H1 (cell line): Measurements from ENCODE around the gene WDR64. TPM values are rescaled to one million over a fixed set of nuclear protein-coding genes. Genes with fewer than 3 reads are reported as not detected.

Experiments used
- JUN ChIP-seq: IDR thresholded peaks from 2 replicates; pipeline ENCODE4 v1.6.1; 2011; ENCODE audit warnings: low read depth, mild to moderate bottlenecking, improper control_type of control experiment, low read length
- polyA plus RNA-seq, 7 experiments: library from polyadenylated mRNA; depleted of rRNA in 3 of 7; stranded (reverse) in 5 of 7; unstranded in 2 of 7; fragments of >200 nt in 5 of 7; fragments of 200-250 nt in 2 of 7; gene quantifications; 1 replicate in 5 of 7; 2 replicates in 1 of 7; 4 replicates in 1 of 7; pipeline versions ENCODE4 v1.2.1 to v1.2.3, GENCODE V29; 2011 to 2013; ENCODE audit warnings: missing spikeins in 2 of 7, mixed read lengths in 2 of 7
- total RNA-seq: library from RNA; stranded (reverse); fragmentation: NEBNext Ultra II Directional; extraction: Animal tissue kit (Norgen Biotek cat#: 25700); gene quantifications from 2 replicates; pipeline ENCODE4 v1.2.1, GENCODE V29; 2021

Gene WDR64
- total and polyA plus RNA-seq, 2 of the 8 experiments (the other 6 are each of a cell fraction or from before 2014, with no cell fraction given), result 0.02 TPM; not detected in 1

DNA sequence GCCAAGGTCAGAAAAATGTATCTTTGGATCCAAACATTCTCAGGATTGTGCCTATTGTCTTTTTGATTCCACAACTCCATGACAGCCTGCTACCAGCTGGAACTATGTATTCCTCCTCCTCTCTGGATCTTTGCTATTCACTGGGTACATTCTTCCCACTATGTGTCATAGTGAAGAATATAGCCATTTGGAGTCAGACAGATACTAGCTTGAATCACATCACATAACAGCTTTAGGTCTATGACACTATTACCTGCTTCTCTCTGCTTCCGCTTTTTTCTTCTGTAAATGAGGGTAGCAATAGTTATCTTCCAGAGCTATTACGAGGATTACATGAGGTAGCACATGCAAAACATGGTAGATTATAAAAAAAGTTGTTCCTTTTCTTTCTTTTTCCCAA lies 190.5 kb downstream of the WDR64 start (continued):
- TF ChIP-seq JUN, result no peak
